Small intestine (tissue), 7 donors: Measurements from ENCODE around the gene MBOAT1. TPM values are rescaled to one million over a fixed set of nuclear protein-coding genes. Genes with fewer than 3 reads are reported as not detected.

Experiments
- DNase-seq, 2 donors: peaks; one replicate each; pipeline versions ENCODE4 v3.0.0 to v3.0.0-alpha.2; 2013
- FAIRE-seq: peaks from 2 replicates; lab custom pipeline; 2012; peaks lifted over from hg19 to GRCh38; lab: Jason Lieb, UNC
- H3K27ac ChIP-seq, 3 donors: one replicate each; pipeline ENCODE4 v1.5.1; 2013; ENCODE audit warnings: low read length in 2 of 3, mild to moderate bottlenecking in 2 of 3, control low read depth in 1 of 3, inconsistent platforms in 1 of 3, low read depth in 1 of 3, moderate library complexity in 1 of 3
- H3K27me3 ChIP-seq, 3 donors: one replicate each; pipeline ENCODE4 v1.6.1; 2013; ENCODE audit warnings: low read length in 3 of 3, inconsistent platforms in 1 of 3; ENCODE audit not compliant: control insufficient read depth in 3 of 3, insufficient read depth in 3 of 3
- H3K36me3 ChIP-seq, 3 donors: one replicate each; pipeline ENCODE4 v1.6.1; 2013; ENCODE audit warnings: low read length in 3 of 3, inconsistent platforms in 1 of 3, low read depth in 1 of 3, mild to moderate bottlenecking in 1 of 3, moderate library complexity in 1 of 3; ENCODE audit not compliant: control insufficient read depth in 3 of 3, insufficient read depth in 2 of 3
- H3K4me1 ChIP-seq, 3 donors: one replicate each; pipeline ENCODE4 v1.6.1; 2013; ENCODE audit warnings: low read length in 2 of 3, inconsistent platforms in 1 of 3, low read depth in 1 of 3, mild to moderate bottlenecking in 1 of 3, moderate library complexity in 1 of 3; ENCODE audit not compliant: control insufficient read depth in 3 of 3, insufficient read depth in 2 of 3
- H3K4me3 ChIP-seq, 3 donors: one replicate each; pipeline ENCODE4 v1.5.1; 2013; ENCODE audit warnings: low read length in 3 of 3, control low read depth in 1 of 3, inconsistent platforms in 1 of 3, low read depth in 1 of 3, mild to moderate bottlenecking in 1 of 3, moderate library complexity in 1 of 3
- H3K9me3 ChIP-seq, 2 donors: one replicate each; pipeline ENCODE4 v1.6.1; 2013; ENCODE audit warnings: low read depth in 1 of 2, low read length in 1 of 2; ENCODE audit not compliant: control insufficient read depth in 2 of 2, insufficient read depth in 1 of 2
- WGBS, 3 donors: extraction: QIAGEN DNeasy Blood & Tissue Kit; methylation state at CpG; one replicate each; pipeline ENCODE4 v1.1.7; 2013; 5-methylcytosine and 5-hydroxymethylcytosine counted together
- polyA plus RNA-seq, 4 donors: library from polyadenylated mRNA; stranded (reverse) in 3 of 4; unstranded in 1 of 4; fragments of 200-250 nt in 3 of 4; fragments of 120-200 nt in 1 of 4; gene quantifications; one replicate each; pipeline versions ENCODE4 v1.2.1 to v1.2.3, GENCODE V29; 2013
- donor health status: healthy with polysubstance abuse.
- donor health status: control.
- donor health status: control.
- donor health status: Bipolar disorder and iron deficiency.
- donor health status: healthy.

Gene MBOAT1
- polyA plus RNA-seq, 4 donors, result 1.1 to 31.1 (median 6.9) TPM

DNA sequence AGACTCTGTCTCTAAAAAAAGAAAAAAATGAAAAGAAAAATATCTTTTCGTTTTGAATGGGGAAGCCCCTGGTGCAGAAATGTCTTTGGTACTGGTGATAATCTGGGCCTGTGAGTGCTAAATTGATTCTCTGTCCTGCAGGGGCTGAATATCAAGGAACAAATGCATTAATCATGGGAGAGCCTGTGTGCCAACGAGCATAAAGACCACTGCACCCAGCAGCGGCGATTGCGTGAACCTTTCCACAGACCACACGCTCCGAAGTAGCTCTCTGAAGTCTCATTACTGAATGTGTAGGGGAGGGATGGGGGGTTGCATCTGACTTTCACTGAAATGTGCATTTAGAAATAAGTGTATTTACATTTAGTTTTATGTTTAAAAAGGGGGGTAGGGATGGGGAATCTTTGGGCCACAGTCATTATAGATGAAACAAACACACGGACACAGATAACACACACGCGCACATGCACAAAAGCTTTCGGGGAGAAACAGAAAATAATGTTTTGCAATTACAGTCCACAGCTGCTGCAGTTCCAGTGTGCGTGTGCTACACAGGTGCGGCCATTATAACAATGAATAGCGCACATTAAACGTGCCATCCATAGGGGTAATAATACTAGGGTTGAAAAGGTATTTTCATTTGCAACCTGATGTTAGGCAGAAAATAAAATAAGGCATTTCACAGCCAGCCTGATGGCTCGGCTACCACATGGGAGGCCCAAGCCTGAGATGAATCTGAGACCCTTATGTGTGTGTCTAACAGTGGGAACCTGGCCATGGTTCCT is 154.0 kb downstream of the MBOAT1 start:
- Histone ChIP-seq H3K4me3 (no peak overlapping the region), H3K4me1 (no peaks in the 10 kb centered on the region), H3K27me3 (no peaks in the 10 kb centered on the region), H3K36me3 (no peaks in the 10 kb centered on the region), H3K27ac (no peak overlapping the region), H3K9me3 (no peaks in the 10 kb centered on the region)
- DNase-seq (no peak), FAIRE-seq (no peak)
- 82 to 86% (median 83%) methylated on average over 16 of the region's 16 CpGs for WGBS, 3 donors

DNA sequence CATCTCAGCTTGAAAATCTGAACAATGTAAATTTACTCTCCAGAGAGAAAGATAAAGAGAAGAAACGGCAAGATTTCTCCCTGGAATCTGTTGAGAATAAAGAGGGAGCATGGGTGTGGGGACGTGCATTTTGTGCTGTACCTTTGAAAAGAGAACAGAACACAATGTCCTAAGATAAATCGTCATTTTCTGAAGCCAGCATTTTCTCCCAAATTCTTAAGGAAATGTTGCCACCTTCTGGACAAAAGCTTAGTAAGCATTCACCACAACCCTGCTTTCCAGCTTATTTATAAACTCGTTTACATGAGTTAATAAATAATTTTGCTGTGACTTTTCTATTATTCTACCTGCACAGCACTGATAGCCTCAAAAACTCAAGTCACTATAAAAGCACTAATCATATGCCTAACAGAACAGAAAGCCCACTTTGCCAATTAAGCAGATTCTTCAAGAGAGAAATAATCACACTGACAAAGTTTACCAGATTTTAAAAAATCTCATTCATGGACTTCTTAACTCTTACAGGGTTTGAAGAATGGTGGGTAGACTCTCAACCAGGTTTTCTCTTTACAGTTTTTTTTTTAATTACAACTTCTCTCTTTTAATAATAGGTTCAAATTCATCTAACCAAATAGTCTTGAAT is 155.8 kb downstream of the MBOAT1 start:
- H3K36me3 ChIP-seq, result no peaks in the 10 kb centered on the region
- WGBS, 3 donors, result 2 to 8% (median 3%) methylated on average over 4 of the region's 4 CpGs
- H3K9me3 ChIP-seq, result no peaks in the 10 kb centered on the region
- no peak overlapping the region for H3K4me3 ChIP-seq
- H3K4me1 ChIP-seq, result no peaks in the 10 kb centered on the region
- no peaks in the 10 kb centered on the region for H3K27me3 ChIP-seq
- FAIRE-seq, result no peak
- DNase-seq, result peak; percentile 31 to 55
- H3K27ac ChIP-seq, result no peak overlapping the region

- Histone ChIP-seq H3K27ac (no peak overlapping the region), H3K36me3 (no peaks in the 10 kb centered on the region), H3K4me1 (no peaks in the 10 kb centered on the region), H3K4me3 (no peak overlapping the region), H3K9me3 (no peaks in the 10 kb centered on the region), H3K27me3 (no peaks in the 10 kb centered on the region)
- 88 to 91% (median 89%) methylated on average over 7 of the region's 7 CpGs for WGBS, 3 donors
- FAIRE-seq (no peak), DNase-seq (no peak)
Observed at GRCh38 chr6:20055916-20056315, 156.4 kb downstream of the MBOAT1 start.

Other genes starting within 250 kb of the MBOAT1 start
- gene E2F3, start 189.4 kb upstream of the MBOAT1 start, polyA plus RNA-seq, result 10 to 100 TPM in 1 of 4 donors, 1 to 10 TPM in 3; 1.8 to 15.7 (median 4.4) TPM